NCI-H1092 treated with DMSO at 0.1 percent for 48 hours (cell line): ENCODE results near the gene KRT13.
A peak's percentile ranks its signal among the peaks of the same experiment; 100 is the strongest.
"Not testable (repeated sequence)": the region's sequence is repeated elsewhere in the genome, so short reads cannot be mapped to it uniquely, and the experiment has no call there.

Source experiments
- DNase-seq: peaks from one replicate; lab custom pipeline; 2025; lab: John Stamatoyannopoulos, UW

Gene KRT13

GRCh38 chr17:41505007-41505808 lies at the start of gene KRT13:
KRT13 (minus strand) TSS chr17:41505612; CDS start chr17:41505550, 62 bp downstream.
- DNase-seq, result no peak

GRCh38 chr17:41553987-41554680 lies 48.7 kb upstream of the KRT13 start:
- no peak for DNase-seq

- DNase-seq, result no peak
Observed at GRCh38 chr17:41553176-41553575, 47.8 kb upstream of the KRT13 start.

GRCh38 chr17:41552455-41552854 lies 47.0 kb upstream of the KRT13 start:
- no peak for DNase-seq

- DNase-seq, result no peak
Observed at GRCh38 chr17:41551365-41551764, 46.0 kb upstream of the KRT13 start.

GRCh38 chr17:41549596-41550039 lies 44.2 kb upstream of the KRT13 start:
- no peak for DNase-seq

GRCh38 chr17:41548844-41549595 lies 43.6 kb upstream of the KRT13 start:
- peak; percentile 50 for DNase-seq

- DNase-seq, result no peak
Observed at GRCh38 chr17:41547921-41548843, 42.8 kb upstream of the KRT13 start.

GRCh38 chr17:41547378-41547841 lies 42.0 kb upstream of the KRT13 start:
- DNase-seq, result no peak

GRCh38 chr17:41546819-41547218 lies 41.4 kb upstream of the KRT13 start:
- no peak for DNase-seq

GRCh38 chr17:41545829-41546410 lies 40.5 kb upstream of the KRT13 start:
- DNase-seq, result no peak

GRCh38 chr17:41544935-41545334 lies 39.5 kb upstream of the KRT13 start:
- DNase-seq, result no peak

GRCh38 chr17:41544491-41544892 lies 39.1 kb upstream of the KRT13 start:
- no peak for DNase-seq

- not testable (repeated sequence) for DNase-seq
Observed at GRCh38 chr17:41542786-41543185, 37.4 kb upstream of the KRT13 start.

- DNase-seq, result no peak
Observed at GRCh38 chr17:41542357-41542756, 36.9 kb upstream of the KRT13 start.

GRCh38 chr17:41540921-41541625 lies 35.7 kb upstream of the KRT13 start:
- no peak for DNase-seq

- peak; percentile 6 for DNase-seq
Observed at GRCh38 chr17:41539979-41540701, 34.7 kb upstream of the KRT13 start.

GRCh38 chr17:41539071-41539492 lies 33.7 kb upstream of the KRT13 start:
- no peak for DNase-seq

GRCh38 chr17:41538565-41538991 lies 33.2 kb upstream of the KRT13 start:
- no peak for DNase-seq

GRCh38 chr17:41537990-41538389 lies 32.6 kb upstream of the KRT13 start:
- DNase-seq, result no peak
